Esophagus squamous epithelium (tissue), 4 donors: Measurements from ENCODE around the gene ASXL1.

Experiments used
- CTCF ChIP-seq, 6 experiments: fragments of 450-650 bp in 4 of 6; fragments of 200-600 bp in 2 of 6; sonication (generic) in 2 of 6; IDR thresholded peaks; one replicate each; pipeline ENCODE4 v1.5.1; 2016 to 2019; ENCODE audit warnings: antibody characterized with exemption in 6 of 6, mild to moderate bottlenecking in 4 of 6, moderate library complexity in 4 of 6
- POLR2A ChIP-seq, 4 donors: fragments of 450-650 bp; IDR thresholded peaks; one replicate each; pipeline ENCODE4 v1.6.1; 2017; ENCODE audit warnings: antibody characterized with exemption in 4 of 4, mild to moderate bottlenecking in 4 of 4, moderate library complexity in 3 of 4

DNA sequence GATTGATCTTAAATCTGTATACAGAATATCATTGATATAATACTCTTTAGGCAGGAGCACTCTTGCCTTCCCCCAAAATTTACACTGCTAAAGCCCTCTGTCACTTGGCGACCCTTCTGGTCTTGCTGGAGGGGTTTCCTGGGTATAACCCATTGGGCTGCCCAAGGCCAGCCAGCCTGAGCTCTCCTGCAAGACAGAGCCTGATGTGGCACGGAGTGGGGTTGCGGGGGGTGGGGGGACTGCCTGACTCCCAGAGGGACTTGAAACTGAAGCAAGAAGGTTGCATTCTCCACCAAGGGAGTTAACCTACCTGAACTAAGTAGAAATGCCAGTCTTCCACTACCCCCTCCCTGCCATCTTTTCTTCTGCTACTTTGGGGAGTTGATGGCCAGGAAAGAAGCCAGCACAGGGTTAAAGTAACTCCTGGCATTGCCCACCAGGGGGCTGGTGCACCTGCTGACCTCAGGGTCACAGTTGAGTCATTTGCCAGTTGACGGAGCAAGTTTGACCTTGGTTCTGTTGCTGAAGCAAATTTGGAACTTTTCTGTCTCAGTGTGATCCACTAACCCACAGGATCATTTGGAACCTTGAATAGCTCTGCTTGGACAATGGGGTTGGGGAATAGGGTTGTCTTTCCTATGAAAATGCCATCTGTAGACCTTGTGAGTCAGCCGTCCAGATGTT is 79.4 kb downstream of the ASXL1 start:
- TF ChIP-seq CTCF (IDR thresholded peaks at IDR 0.05) (no peak), POLR2A (IDR thresholded peaks at IDR 0.05) (no peak)
